ENCODE data around the gene MAGI2. TPM values are rescaled to one million over a fixed set of nuclear protein-coding genes. Genes with fewer than 3 reads are reported as not detected.

The MAGI2 gene
- polyA plus RNA-seq, 3 donors: 0.03 to 0.11 TPM; not detected in 1

- H3K4me1 Mint-ChIP-seq: no peaks in the 10 kb centered on the region
- TF ChIP-seq CTCF (IDR thresholded peaks at IDR 0.05): no peak
- H3K27ac Mint-ChIP-seq: no peak overlapping the region
- Histone ChIP-seq H3K4me3 (replicated peaks in 1 of 3; ENCODE audit: low read depth in 2 of 3, low read length in 3 of 3) (no peak overlapping the region), H3K27me3 (ENCODE audit: control insufficient read depth in 2 of 2, insufficient read depth in 2 of 2, low read length in 2 of 2) (no peaks in the 10 kb centered on the region), H3K79me2 (ENCODE audit: insufficient read depth, low read length) (no peaks in the 10 kb centered on the region), H3K9ac (ENCODE audit: insufficient read depth, low read length, poor library complexity, severe bottlenecking) (no peak overlapping the region), H3K36me3 (replicated peaks in 1 of 2; ENCODE audit: control insufficient read depth in 1 of 2, insufficient read depth in 2 of 2, low read length in 2 of 2) (no peaks in the 10 kb centered on the region), H2AFZ (ENCODE audit: insufficient read depth, low read depth, low read length, poor library complexity, severe bottlenecking) (no peak overlapping the region), H3K4me2 (replicated peaks; ENCODE audit: extremely low read depth, low read length, poor library complexity, severe bottlenecking) (no peak overlapping the region), H3K9me3 (replicated peaks in 1 of 2; ENCODE audit: control insufficient read depth in 1 of 2, insufficient read depth in 1 of 2, low read length in 2 of 2) (peaks cover 0 to 7% of the 10 kb centered on the region in 2 donors), H4K20me1 (ENCODE audit: insufficient read depth, low read length) (no peaks in the 10 kb centered on the region), H3K4me1 (ENCODE audit: control insufficient read depth in 1 of 2, insufficient read depth in 2 of 2, low read length in 2 of 2) (no peaks in the 10 kb centered on the region), H3K27ac (ENCODE audit: low read depth in 1 of 2, low read length in 2 of 2) (no peak overlapping the region)
- H3K27me3 Mint-ChIP-seq (ENCODE audit: low read depth in 3 of 3): peaks cover 0 to 1% (median 0%) of the 10 kb centered on the region in 3 donors
- WGBS (ENCODE audit: insufficient coverage): 80% methylated on average over 2 of the region's 4 CpGs
- DNase-seq: no peak
- H3K9me3 Mint-ChIP-seq: peaks cover 0 to 8% (median 3%) of the 10 kb centered on the region in 7 donors
- H3K36me3 Mint-ChIP-seq: no peaks in the 10 kb centered on the region
- no peak overlapping the region for H3K4me3 Mint-ChIP-seq
- intact Hi-C loops (cut with micrococcal nuclease): no loop called here
These were observed 1199.4 kb downstream of the MAGI2 start for GRCh38 chr7:78253850-78254725.

GRCh38 chr7:78248867-78249266, 1204.6 kb downstream of the MAGI2 start:
- Histone ChIP-seq H4K20me1 (ENCODE audit: insufficient read depth, low read length) (no peaks in the 10 kb centered on the region), H3K4me2 (replicated peaks; ENCODE audit: extremely low read depth, low read length, poor library complexity, severe bottlenecking) (no peak overlapping the region), H3K9me3 (replicated peaks in 1 of 2; ENCODE audit: control insufficient read depth in 1 of 2, insufficient read depth in 1 of 2, low read length in 2 of 2) (peaks cover 19 to 44% of the 10 kb centered on the region in 2 donors), H3K27ac (ENCODE audit: low read depth in 1 of 2, low read length in 2 of 2) (no peak overlapping the region), H3K79me2 (ENCODE audit: insufficient read depth, low read length) (no peaks in the 10 kb centered on the region), H2AFZ (ENCODE audit: insufficient read depth, low read depth, low read length, poor library complexity, severe bottlenecking) (no peak overlapping the region), H3K27me3 (ENCODE audit: control insufficient read depth in 2 of 2, insufficient read depth in 2 of 2, low read length in 2 of 2) (no peaks in the 10 kb centered on the region), H3K4me1 (ENCODE audit: control insufficient read depth in 1 of 2, insufficient read depth in 2 of 2, low read length in 2 of 2) (no peaks in the 10 kb centered on the region), H3K9ac (ENCODE audit: insufficient read depth, low read length, poor library complexity, severe bottlenecking) (no peak overlapping the region), H3K4me3 (replicated peaks in 1 of 3; ENCODE audit: low read depth in 2 of 3, low read length in 3 of 3) (no peak overlapping the region), H3K36me3 (replicated peaks in 1 of 2; ENCODE audit: control insufficient read depth in 1 of 2, insufficient read depth in 2 of 2, low read length in 2 of 2) (no peaks in the 10 kb centered on the region)
- Mint-ChIP-seq H3K4me3 (no peak overlapping the region), H3K9me3 (peaks cover 7 to 20% (median 16%) of the 10 kb centered on the region in 7 donors), H3K4me1 (no peaks in the 10 kb centered on the region), H3K27me3 (ENCODE audit: low read depth in 3 of 3) (peaks cover 0 to 1% (median 0%) of the 10 kb centered on the region in 3 donors), H3K36me3 (no peaks in the 10 kb centered on the region), H3K27ac (no peak overlapping the region)
- DNase-seq: no peak
- no peak for TF ChIP-seq CTCF (IDR thresholded peaks at IDR 0.05)
- intact Hi-C loops (cut with micrococcal nuclease): no loop called here
- WGBS (ENCODE audit: insufficient coverage): no CpG with 5 or more reads among the region's 4 CpGs

All from CD14-positive monocyte (primary cell).